ENCODE results near the gene LMTK3. TPM values are rescaled to one million over a fixed set of nuclear protein-coding genes. Genes with fewer than 3 reads are reported as not detected.
A peak's percentile ranks its signal among the peaks of the same experiment; 100 is the strongest.

The LMTK3 gene
- total and polyA plus RNA-seq, 9 of the 15 experiments (the other 6 are each of a cell fraction or from before 2014, with no cell fraction given): 0.35 to 12.3 (median 2.0) TPM; not detected in 2

DNA sequence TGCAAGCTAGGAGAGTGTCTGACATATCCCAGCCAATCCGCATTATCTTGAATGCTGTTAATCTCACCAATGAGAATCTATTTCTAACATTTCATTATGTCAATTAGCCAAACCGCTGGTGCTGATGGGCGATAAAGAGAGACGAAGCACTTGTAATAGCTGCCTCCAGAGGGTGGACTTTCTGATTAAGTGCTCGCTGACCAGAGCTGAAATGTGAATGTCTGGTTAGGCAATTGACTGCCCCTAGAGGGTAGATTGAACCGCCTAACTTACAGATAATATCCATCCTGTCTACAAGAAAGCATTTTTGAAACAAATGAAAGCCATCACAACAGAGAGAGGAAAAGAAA, 66.4 kb downstream of the LMTK3 start (continued):
- TF ChIP-seq CBX8 (IDR thresholded peaks at IDR 0.05; ENCODE audit: borderline replicate concordance, extremely low read depth, low read depth, low read length, poor library complexity, severe bottlenecking) (no peak), SPI1 (IDR thresholded peaks at IDR 0.05; ENCODE audit: borderline replicate concordance, low read depth, low read length) (no peak), RBM22 (IDR thresholded peaks at IDR 0.05; ENCODE audit: low read depth, low read length, poor library complexity, severe bottlenecking) (no peak), RBM39 (optimal IDR thresholded peaks at IDR 0.05; ENCODE audit: low read depth, low read length) (no peak), ZNF77 (CRISPR knock-in tag; IDR thresholded peaks at IDR 0.05) (no peak), HDAC2 (IDR thresholded peaks at IDR 0.05) (no peak; the same call in 1 of the 2 replicates), ZNF785 (CRISPR knock-in tag; IDR thresholded peaks at IDR 0.05) (no peak), E2F3 (CRISPR knock-in tag; IDR thresholded peaks at IDR 0.05) (no peak), SP1 (CRISPR knock-in tag; IDR thresholded peaks at IDR 0.05) (0 out of 2 replicates have a peak, but pooled peaks have one; percentile 62), ZSCAN32 (CRISPR knock-in tag; IDR thresholded peaks at IDR 0.05) (no peak), ZKSCAN1 (IDR thresholded peaks at IDR 0.05; ENCODE audit: low read depth, low read length) (no peak), CREM (IDR thresholded peaks at IDR 0.05; ENCODE audit: low read depth) (0 out of 2 replicates have a peak, but pooled peaks have one; percentile 37), ZNF24 (IDR thresholded peaks at IDR 0.05) (no peak), SNIP1 (IDR thresholded peaks at IDR 0.05; ENCODE audit: low read depth) (no peak), ZNF764 (CRISPR knock-in tag; IDR thresholded peaks at IDR 0.05; ENCODE audit: low read depth) (no peak), PPARD (CRISPR knock-in tag; IDR thresholded peaks at IDR 0.05) (no peak)
- TF ChIP-seq, protein P1, sequence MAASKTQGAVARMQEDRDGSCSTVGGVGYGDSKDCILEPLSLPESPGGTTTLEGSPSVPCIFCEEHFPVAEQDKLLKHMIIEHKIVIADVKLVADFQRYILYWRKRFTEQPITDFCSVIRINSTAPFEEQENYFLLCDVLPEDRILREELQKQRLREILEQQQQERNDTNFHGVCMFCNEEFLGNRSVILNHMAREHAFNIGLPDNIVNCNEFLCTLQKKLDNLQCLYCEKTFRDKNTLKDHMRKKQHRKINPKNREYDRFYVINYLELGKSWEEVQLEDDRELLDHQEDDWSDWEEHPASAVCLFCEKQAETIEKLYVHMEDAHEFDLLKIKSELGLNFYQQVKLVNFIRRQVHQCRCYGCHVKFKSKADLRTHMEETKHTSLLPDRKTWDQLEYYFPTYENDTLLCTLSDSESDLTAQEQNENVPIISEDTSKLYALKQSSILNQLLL (CRISPR knock-in tag; IDR thresholded peaks at IDR 0.05; ENCODE audit: borderline replicate concordance): no peak
- TF ChIP-seq, protein P2, sequence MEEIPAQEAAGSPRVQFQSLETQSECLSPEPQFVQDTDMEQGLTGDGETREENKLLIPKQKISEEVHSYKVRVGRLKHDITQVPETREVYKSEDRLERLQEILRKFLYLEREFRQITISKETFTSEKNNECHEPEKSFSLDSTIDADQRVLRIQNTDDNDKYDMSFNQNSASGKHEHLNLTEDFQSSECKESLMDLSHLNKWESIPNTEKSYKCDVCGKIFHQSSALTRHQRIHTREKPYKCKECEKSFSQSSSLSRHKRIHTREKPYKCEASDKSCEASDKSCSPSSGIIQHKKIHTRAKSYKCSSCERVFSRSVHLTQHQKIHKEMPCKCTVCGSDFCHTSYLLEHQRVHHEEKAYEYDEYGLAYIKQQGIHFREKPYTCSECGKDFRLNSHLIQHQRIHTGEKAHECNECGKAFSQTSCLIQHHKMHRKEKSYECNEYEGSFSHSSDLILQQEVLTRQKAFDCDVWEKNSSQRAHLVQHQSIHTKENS (CRISPR knock-in tag; IDR thresholded peaks at IDR 0.05): no peak
- TF ChIP-seq, protein P3, sequence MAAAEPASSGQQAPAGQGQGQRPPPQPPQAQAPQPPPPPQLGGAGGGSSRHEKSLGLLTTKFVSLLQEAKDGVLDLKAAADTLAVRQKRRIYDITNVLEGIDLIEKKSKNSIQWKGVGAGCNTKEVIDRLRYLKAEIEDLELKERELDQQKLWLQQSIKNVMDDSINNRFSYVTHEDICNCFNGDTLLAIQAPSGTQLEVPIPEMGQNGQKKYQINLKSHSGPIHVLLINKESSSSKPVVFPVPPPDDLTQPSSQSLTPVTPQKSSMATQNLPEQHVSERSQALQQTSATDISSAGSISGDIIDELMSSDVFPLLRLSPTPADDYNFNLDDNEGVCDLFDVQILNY (CRISPR knock-in tag; IDR thresholded peaks at IDR 0.05): peak; percentile 46; the same call in 1 of the 2 replicates
